GM21723 (cell line): ENCODE measurements around the gene GFM2.
A peak's percentile ranks its signal among the peaks of the same experiment; 100 is the strongest.
"Not testable (repeated sequence)": the region's sequence is repeated elsewhere in the genome, so short reads cannot be mapped to it uniquely, and the experiment has no call there.

ENCODE experiments used
- ATAC-seq: cut with Tn5 transposase; IDR thresholded peaks from one replicate; pipeline ENCODE4 v1.9.1; 2021; ENCODE audit warnings: mild to moderate bottlenecking, moderate library complexity; ENCODE audit not compliant: unreplicated experiment

GFM2 gene

DNA sequence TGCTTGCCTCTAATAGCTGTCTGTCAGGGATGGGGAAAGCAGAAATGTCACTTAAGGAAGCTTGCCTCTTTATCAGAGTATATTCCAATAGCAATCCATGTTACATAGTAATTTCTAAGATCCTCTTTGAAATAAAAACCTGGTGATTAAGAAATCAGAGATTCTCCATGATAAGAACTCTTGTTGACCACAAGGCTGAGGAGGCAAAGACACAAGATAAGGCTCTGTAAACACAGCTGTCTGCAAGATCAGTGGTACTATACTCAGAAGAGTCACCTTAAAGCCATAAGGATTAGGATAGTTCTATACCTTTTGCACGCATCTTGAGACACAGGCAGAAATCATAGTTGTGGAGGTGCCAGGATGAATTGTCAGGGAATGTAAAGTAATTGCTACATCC, 41.6 kb downstream of the GFM2 start:
- no peak for ATAC-seq

GRCh38 chr5:74722271-74722670, 44.6 kb downstream of the GFM2 start:
- ATAC-seq, result no peak

- ATAC-seq, result no peak
Observed at GRCh38 chr5:74717596-74717995, 49.3 kb downstream of the GFM2 start.

DNA sequence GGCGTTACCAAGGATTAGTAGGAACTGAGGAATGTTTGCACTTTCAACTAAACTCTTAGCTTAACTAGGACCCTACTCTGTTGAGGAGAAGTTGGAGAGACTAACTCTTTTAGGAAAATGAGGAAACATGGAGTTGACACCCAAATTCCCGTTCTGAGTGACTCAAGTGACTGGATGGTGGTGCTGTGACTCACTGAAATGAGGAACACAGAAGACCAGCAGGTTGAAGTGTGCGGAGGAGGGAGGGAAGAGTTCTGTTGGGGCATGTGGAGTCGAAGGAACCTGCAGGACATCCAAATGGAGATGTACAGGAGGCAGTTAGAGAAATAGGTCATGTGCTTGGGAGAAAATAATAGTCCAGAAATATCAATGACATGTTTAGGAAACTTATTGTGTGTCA, 73.7 kb downstream of the GFM2 start:
- ATAC-seq, result no peak

GRCh38 chr5:74686962-74687751, 79.8 kb downstream of the GFM2 start:
- no peak for ATAC-seq

DNA sequence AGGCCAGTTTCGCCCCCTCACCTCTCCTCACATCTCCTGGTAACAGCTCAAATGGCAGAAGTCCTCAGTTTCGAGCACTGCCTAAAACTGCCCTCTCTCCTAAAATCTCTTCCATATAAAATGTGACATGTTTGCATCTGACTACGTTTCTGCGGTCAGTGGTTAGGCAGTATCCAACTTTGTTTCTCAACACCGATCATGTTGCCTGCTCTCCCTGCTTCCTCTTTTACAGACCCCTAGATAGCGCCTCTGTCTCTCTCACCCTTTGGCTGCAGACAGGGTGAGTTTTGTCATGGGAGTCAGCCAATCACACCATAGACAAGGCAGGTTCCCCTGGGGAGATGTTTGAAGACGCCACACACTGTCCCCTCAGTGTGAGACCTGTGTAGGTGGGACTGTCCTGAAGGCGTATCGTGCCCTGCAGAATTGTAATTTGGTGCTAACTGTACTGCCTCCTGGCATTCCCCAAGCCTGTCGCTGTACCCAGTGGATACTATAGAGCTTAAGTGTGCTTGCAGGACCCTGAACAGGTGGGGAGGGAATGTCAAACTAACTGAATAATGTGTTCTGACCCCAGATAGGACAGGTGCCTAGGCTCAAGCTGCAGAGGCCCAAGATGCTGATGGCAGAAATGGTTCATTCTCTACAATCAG, 80.8 kb downstream of the GFM2 start:
- peak; percentile 46 for ATAC-seq

- peak; percentile 83 for ATAC-seq
Observed at GRCh38 chr5:74684900-74685851, 81.7 kb downstream of the GFM2 start, which contains the start of gene HEXB. TSS of gene HEXB (plus strand) at chr5:74685233. CDS start at chr5:74685261, 28 bp downstream.

DNA sequence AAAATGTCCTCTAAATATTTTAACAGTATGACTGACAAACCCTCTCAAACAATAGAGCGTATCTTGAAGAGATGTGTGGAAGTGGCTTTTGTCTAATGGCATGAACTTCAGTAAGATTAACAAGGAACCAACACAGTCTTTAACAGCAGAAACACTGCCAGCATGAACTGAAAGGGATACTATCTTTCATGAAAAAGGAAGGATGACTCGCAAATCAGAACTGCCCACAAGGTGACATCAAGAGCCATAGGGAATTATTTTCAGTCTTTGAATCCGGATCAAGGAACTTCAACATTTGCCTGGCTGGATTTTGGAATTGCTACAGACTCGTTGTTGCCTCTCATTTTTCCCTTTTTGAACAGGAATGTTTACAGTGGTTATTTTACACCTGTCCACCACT, 87.0 kb downstream of the GFM2 start:
- ATAC-seq, result no peak

- ATAC-seq, result not testable (repeated sequence)
Observed at GRCh38 chr5:74679300-74679699, 87.6 kb downstream of the GFM2 start.

- ATAC-seq, result not testable (repeated sequence)
Observed at GRCh38 chr5:74678123-74678522, 88.8 kb downstream of the GFM2 start.

GRCh38 chr5:74676466-74676865, 90.5 kb downstream of the GFM2 start:
- ATAC-seq, result not testable (repeated sequence)

GRCh38 chr5:74673011-74673790, 93.7 kb downstream of the GFM2 start:
- no peak for ATAC-seq

DNA sequence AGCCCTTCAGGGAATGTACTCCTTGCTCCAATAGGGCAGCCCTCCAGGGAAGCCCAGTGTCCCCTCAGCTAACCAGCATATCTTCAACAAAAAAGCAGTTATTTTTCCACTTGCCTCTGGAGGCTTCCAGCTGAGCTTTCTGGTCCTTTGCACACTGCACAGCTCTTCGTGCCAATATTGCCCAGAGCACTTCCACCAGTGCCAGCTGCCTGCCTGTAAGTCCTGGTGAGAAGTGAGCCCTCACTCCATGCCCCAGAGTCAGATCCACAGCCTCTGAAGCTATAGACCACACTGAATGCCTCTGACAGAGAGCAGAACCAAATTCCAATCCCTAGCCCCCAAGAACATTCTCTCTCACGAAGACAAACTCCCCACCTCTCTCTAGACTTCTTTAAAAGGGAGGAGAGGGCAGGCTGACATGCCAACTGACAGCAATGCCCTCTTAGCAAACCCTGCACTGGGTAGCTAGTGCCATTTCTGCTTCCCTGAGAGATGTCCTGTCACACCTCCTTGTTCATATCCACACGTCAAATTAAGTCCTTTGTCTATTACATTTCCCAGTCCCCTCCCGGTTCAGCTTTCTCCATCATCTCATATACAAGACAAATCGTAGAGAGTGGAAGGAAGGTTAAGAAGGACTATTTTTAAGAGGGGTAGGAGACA, 94.6 kb downstream of the GFM2 start:
- no peak for ATAC-seq
